HEK293 (cell line): ENCODE measurements around the gene SERPING1.

Experiments
- CTCF ChIA-PET: fragments of 350-600 bp; formaldehyde crosslinking; extraction: SDS; loops from one replicate; lab custom pipeline; 2021; ENCODE audit warnings: antibody characterized with exemption; lab: Yijun Ruan, JAX
- POLR2A ChIA-PET: fragments of 300-600 bp; formaldehyde crosslinking; extraction: SDS; loops from one replicate; lab custom pipeline; 2020; ENCODE audit warnings: antibody characterized with exemption, inconsistent platforms; lab: Yijun Ruan, JAX
- H3K27ac ChIP-seq: fragments of 200-500 bp; sonication (Bioruptor generic); 2 replicates; pipeline ENCODE4 v1.5.1; 2014; ENCODE audit warnings: low read depth, low read length, control low read depth, inconsistent platforms; ENCODE audit errors: extremely low read depth
- H3K36me3 ChIP-seq, 2 experiments: fragments of 200-500 bp in 1 of 2; sonication (Bioruptor generic) in 1 of 2; 1 replicate in 1 of 2; 2 replicates in 1 of 2; pipeline ENCODE4 v1.5.1; 2014 to 2017; ENCODE audit warnings: inconsistent platforms in 2 of 2, low read length in 2 of 2; ENCODE audit not compliant: control insufficient read depth in 2 of 2, insufficient read depth in 1 of 2
- H3K4me1 ChIP-seq: fragments of 200-500 bp; sonication (Bioruptor generic); 2 replicates; pipeline ENCODE4 v1.5.1; 2014; ENCODE audit warnings: mild to moderate bottlenecking, low read length, inconsistent platforms; ENCODE audit not compliant: control insufficient read depth, insufficient read depth
- H3K4me3 ChIP-seq: 2 replicates; pipeline ENCODE4 v1.5.1; 2011; ENCODE audit warnings: low read depth, mild to moderate bottlenecking, control low read depth, low read length, moderate library complexity
- H3K9me3 ChIP-seq: fragments of 200-500 bp; sonication (Bioruptor generic); 2 replicates; pipeline ENCODE4 v1.5.1; 2014; ENCODE audit warnings: low read depth, low read length, inconsistent platforms; ENCODE audit not compliant: control insufficient read depth, insufficient read depth
- KLF9 ChIP-seq: fragments of 450-650 bp; formaldehyde crosslinking; IDR thresholded peaks from 2 replicates; pipeline ENCODE4 v1.5.1; 2016; ENCODE audit warnings: missing biosample characterization, missing genetic modification characterization, low read depth
- SCRT2 ChIP-seq: fragments of 450-650 bp; formaldehyde crosslinking; IDR thresholded peaks from 2 replicates; pipeline ENCODE4 v1.5.1; 2016; ENCODE audit warnings: missing biosample characterization, missing genetic modification characterization
- ZIC2 ChIP-seq: fragments of 450-650 bp; formaldehyde crosslinking; IDR thresholded peaks from 2 replicates; pipeline ENCODE4 v1.5.1; 2016; ENCODE audit warnings: missing biosample characterization, missing genetic modification characterization
- ZNF155 ChIP-seq: fragments of 450-650 bp; formaldehyde crosslinking; IDR thresholded peaks from 2 replicates; pipeline ENCODE4 v1.5.1; 2016; ENCODE audit warnings: missing biosample characterization, missing genetic modification characterization
- ZNF311 ChIP-seq: fragments of 450-650 bp; formaldehyde crosslinking; IDR thresholded peaks from 2 replicates; pipeline ENCODE4 v1.5.1; 2017; ENCODE audit warnings: missing biosample characterization, missing genetic modification characterization, borderline replicate concordance
- ZNF341 ChIP-seq: fragments of 450-650 bp; formaldehyde crosslinking; IDR thresholded peaks from 2 replicates; pipeline ENCODE4; 2016; ENCODE audit warnings: low read depth, missing biosample characterization, missing genetic modification characterization
- ZNF623 ChIP-seq: fragments of 450-650 bp; formaldehyde crosslinking; IDR thresholded peaks from 2 replicates; pipeline ENCODE4 v1.5.1; 2016; ENCODE audit warnings: missing biosample characterization, missing genetic modification characterization
- ZNF624 ChIP-seq: fragments of 450-650 bp; formaldehyde crosslinking; IDR thresholded peaks from 2 replicates; pipeline ENCODE4 v1.5.1; 2017; ENCODE audit warnings: missing biosample characterization, missing genetic modification characterization
- ZNF654 ChIP-seq: fragments of 450-650 bp; formaldehyde crosslinking; IDR thresholded peaks from 2 replicates; pipeline ENCODE4 v1.5.1; 2016; ENCODE audit warnings: low read depth, missing biosample characterization, missing genetic modification characterization
- TF ChIP-seq, protein P1 (sequence below): fragments of 450-650 bp; formaldehyde crosslinking; conservative IDR thresholded peaks from 2 replicates; pipeline ENCODE4 v1.5.1; 2016; ENCODE audit warnings: low read depth, missing biosample characterization, missing genetic modification characterization
- TF ChIP-seq, protein P2 (sequence below): fragments of 450-650 bp; formaldehyde crosslinking; IDR thresholded peaks from 2 replicates; pipeline ENCODE4 v1.5.1; 2016; ENCODE audit warnings: missing biosample characterization, missing genetic modification characterization
- TF ChIP-seq, protein P3 (sequence below): fragments of 450-650 bp; formaldehyde crosslinking; IDR thresholded peaks from 2 replicates; pipeline ENCODE4 v1.5.0; 2017; ENCODE audit warnings: missing biosample characterization, missing genetic modification characterization, borderline replicate concordance

Gene SERPING1

GRCh38 chr11:57547854-57548377 is 49.6 kb upstream of the SERPING1 start:
- ChIA-PET CTCF (interaction anchor here (0.5 to 1.4 kb wide), 4 partner anchors 12 to 481 kb away, joined by 3 to 4 read pairs (median 3); no protein-coding TSS in a partner anchor), POLR2A (interaction anchor here (0.5 to 1.2 kb wide), 2 partner anchors 59 to 283 kb away, joined by 3 read pairs; no protein-coding TSS in a partner anchor)
- Histone ChIP-seq H3K36me3 (peaks cover 0 to 27% of the 10 kb centered on the region in 2 experiments; a peak in 1 of 3 replicates), H3K4me3 (no peak overlapping the region), H3K4me1 (no peaks in the 10 kb centered on the region), H3K9me3 (no peaks in the 10 kb centered on the region), H3K27ac (no peak overlapping the region)
- TF ChIP-seq SCRT2 (tag by site-specific recombination) (no peak), ZNF623 (tag by site-specific recombination) (peak; percentile 67)

GRCh38 chr11:57549983-57550382 is 47.5 kb upstream of the SERPING1 start:
- Histone ChIP-seq H3K4me1 (no peaks in the 10 kb centered on the region), H3K27ac (no peak overlapping the region)
- TF ChIP-seq, protein P1, sequence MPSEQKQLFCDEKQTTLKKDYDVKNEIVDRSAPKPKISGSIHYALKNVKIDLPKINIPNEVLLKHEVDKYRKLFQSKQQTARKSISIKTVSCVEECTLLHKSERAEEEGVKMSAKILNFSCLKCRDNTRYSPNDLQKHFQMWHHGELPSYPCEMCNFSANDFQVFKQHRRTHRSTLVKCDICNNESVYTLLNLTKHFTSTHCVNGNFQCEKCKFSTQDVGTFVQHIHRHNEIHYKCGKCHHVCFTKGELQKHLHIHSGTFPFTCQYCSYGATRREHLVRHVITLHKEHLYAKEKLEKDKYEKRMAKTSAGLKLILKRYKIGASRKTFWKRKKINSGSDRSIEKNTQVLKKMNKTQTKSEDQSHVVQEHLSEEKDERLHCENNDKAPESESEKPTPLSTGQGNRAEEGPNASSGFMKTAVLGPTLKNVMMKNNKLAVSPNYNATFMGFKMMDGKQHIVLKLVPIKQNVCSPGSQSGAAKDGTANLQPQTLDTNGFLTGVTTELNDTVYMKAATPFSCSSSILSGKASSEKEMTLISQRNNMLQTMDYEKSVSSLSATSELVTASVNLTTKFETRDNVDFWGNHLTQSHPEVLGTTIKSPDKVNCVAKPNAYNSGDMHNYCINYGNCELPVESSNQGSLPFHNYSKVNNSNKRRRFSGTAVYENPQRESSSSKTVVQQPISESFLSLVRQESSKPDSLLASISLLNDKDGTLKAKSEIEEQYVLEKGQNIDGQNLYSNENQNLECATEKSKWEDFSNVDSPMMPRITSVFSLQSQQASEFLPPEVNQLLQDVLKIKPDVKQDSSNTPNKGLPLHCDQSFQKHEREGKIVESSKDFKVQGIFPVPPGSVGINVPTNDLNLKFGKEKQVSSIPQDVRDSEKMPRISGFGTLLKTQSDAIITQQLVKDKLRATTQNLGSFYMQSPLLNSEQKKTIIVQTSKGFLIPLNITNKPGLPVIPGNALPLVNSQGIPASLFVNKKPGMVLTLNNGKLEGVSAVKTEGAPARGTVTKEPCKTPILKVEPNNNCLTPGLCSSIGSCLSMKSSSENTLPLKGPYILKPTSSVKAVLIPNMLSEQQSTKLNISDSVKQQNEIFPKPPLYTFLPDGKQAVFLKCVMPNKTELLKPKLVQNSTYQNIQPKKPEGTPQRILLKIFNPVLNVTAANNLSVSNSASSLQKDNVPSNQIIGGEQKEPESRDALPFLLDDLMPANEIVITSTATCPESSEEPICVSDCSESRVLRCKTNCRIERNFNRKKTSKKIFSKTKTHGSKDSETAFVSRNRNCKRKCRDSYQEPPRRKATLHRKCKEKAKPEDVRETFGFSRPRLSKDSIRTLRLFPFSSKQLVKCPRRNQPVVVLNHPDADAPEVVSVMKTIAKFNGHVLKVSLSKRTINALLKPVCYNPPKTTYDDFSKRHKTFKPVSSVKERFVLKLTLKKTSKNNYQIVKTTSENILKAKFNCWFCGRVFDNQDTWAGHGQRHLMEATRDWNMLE (tag by site-specific recombination) = no peak
- TF ChIP-seq KLF9 (tag by site-specific recombination) (no peak), ZIC2 (tag by site-specific recombination) (no peak), ZNF624 (tag by site-specific recombination) (no peak), ZNF155 (tag by site-specific recombination) (no peak), ZNF311 (tag by site-specific recombination) (no peak), ZNF341 (tag by site-specific recombination) (no peak), ZNF654 (tag by site-specific recombination) (no peak)
- TF ChIP-seq, protein P2, sequence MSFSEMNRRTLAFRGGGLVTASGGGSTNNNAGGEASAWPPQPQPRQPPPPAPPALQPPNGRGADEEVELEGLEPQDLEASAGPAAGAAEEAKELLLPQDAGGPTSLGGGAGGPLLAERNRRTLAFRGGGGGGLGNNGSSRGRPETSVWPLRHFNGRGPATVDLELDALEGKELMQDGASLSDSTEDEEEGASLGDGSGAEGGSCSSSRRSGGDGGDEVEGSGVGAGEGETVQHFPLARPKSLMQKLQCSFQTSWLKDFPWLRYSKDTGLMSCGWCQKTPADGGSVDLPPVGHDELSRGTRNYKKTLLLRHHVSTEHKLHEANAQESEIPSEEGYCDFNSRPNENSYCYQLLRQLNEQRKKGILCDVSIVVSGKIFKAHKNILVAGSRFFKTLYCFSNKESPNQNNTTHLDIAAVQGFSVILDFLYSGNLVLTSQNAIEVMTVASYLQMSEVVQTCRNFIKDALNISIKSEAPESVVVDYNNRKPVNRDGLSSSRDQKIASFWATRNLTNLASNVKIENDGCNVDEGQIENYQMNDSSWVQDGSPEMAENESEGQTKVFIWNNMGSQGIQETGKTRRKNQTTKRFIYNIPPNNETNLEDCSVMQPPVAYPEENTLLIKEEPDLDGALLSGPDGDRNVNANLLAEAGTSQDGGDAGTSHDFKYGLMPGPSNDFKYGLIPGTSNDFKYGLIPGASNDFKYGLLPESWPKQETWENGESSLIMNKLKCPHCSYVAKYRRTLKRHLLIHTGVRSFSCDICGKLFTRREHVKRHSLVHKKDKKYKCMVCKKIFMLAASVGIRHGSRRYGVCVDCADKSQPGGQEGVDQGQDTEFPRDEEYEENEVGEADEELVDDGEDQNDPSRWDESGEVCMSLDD (tag by site-specific recombination) = no peak
- TF ChIP-seq, protein P3, sequence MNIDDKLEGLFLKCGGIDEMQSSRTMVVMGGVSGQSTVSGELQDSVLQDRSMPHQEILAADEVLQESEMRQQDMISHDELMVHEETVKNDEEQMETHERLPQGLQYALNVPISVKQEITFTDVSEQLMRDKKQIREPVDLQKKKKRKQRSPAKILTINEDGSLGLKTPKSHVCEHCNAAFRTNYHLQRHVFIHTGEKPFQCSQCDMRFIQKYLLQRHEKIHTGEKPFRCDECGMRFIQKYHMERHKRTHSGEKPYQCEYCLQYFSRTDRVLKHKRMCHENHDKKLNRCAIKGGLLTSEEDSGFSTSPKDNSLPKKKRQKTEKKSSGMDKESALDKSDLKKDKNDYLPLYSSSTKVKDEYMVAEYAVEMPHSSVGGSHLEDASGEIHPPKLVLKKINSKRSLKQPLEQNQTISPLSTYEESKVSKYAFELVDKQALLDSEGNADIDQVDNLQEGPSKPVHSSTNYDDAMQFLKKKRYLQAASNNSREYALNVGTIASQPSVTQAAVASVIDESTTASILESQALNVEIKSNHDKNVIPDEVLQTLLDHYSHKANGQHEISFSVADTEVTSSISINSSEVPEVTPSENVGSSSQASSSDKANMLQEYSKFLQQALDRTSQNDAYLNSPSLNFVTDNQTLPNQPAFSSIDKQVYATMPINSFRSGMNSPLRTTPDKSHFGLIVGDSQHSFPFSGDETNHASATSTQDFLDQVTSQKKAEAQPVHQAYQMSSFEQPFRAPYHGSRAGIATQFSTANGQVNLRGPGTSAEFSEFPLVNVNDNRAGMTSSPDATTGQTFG (tag by site-specific recombination) = no peak
- TF ChIP-seq, all 188 proteins: peak for 0
- POLR2A ChIA-PET = no interaction called here
- Histone ChIP-seq H3K36me3 (peaks cover 0 to 46% of the 10 kb centered on the region in 2 experiments; a peak in 1 of 3 replicates), H3K9me3 (no peaks in the 10 kb centered on the region), H3K4me3 (no peak overlapping the region)
- CTCF ChIA-PET = interaction anchor here (1.2 kb wide), 2 partner anchors 14 to 199 kb away, joined by 3 read pairs; no protein-coding TSS in a partner anchor
